Right lobe of liver (tissue), 4 donors: Measurements from ENCODE around the gene CLNK.

Experiments
- CTCF ChIP-seq, 4 donors: fragments of 200-600 bp in 3 of 4; fragments of 450-650 bp in 1 of 4; IDR thresholded peaks; one replicate each; pipeline versions ENCODE4 v1.5.1 to v1.8.0; 2016 to 2022; ENCODE audit warnings: antibody characterized with exemption in 4 of 4, mild to moderate bottlenecking in 2 of 4
- POLR2A ChIP-seq: fragments of 450-650 bp; IDR thresholded peaks from one replicate; pipeline ENCODE4 v1.6.1; 2017; ENCODE audit warnings: antibody characterized with exemption, mild to moderate bottlenecking
- donor health status: DM: no; HTN: no; CAD: no.
- donor health status: DM: no; HTN: no; CAD: no.
- donor health status: DM: no; HTN: yes; CAD: no.

GRCh38 chr4:10582951-10583350 is 101.6 kb downstream of the CLNK start:
- TF ChIP-seq CTCF (IDR thresholded peaks at IDR 0.05): no peak
- no peak for TF ChIP-seq POLR2A
